GM23338 (cell line): ENCODE measurements around the gene PAX9. TPM values are rescaled to one million over a fixed set of nuclear protein-coding genes. Genes with fewer than 3 reads are reported as not detected.
A peak's percentile ranks its signal among the peaks of the same experiment; 100 is the strongest.

ENCODE experiments used
- ATAC-seq: fragments of 200-7000 bp; cut with Tn5 transposase; 3 replicates; pipeline ENCODE4 v1.9.1; 2020
- DNase-seq: peaks from one replicate; pipeline ENCODE4 v3.0.0-alpha.2; 2015; ENCODE audit warnings: low spot score
- H2AFZ ChIP-seq: fragments of 200-600 bp; sonication (generic); 2 replicates; pipeline ENCODE4 v1.8.0; 2016; ENCODE audit warnings: antibody characterized with exemption, mild to moderate bottlenecking, moderate library complexity
- H3F3A ChIP-seq: fragments of 200-600 bp; sonication (generic); replicated peaks from 2 replicates; pipeline ENCODE4 v1.8.0; 2017; ENCODE audit warnings: antibody characterized with exemption, mixed run types, low read depth
- H3K27ac ChIP-seq: fragments of 200-600 bp; sonication (generic); 2 replicates; pipeline ENCODE4 v1.6.1; 2016; ENCODE audit warnings: low read depth
- H3K27me3 ChIP-seq: fragments of 200-600 bp; sonication (generic); 2 replicates; pipeline ENCODE4 v1.8.0; 2016; ENCODE audit warnings: mild to moderate bottlenecking, mixed run types, moderate library complexity; ENCODE audit not compliant: insufficient read depth
- H3K36me3 ChIP-seq: fragments of 200-600 bp; sonication (generic); 2 replicates; pipeline ENCODE4 v1.8.0; 2016; ENCODE audit warnings: mild to moderate bottlenecking; ENCODE audit not compliant: insufficient read depth
- H3K4me1 ChIP-seq: fragments of 200-600 bp; sonication (generic); 2 replicates; pipeline ENCODE4 v1.8.0; 2016; ENCODE audit warnings: mild to moderate bottlenecking, moderate library complexity; ENCODE audit not compliant: insufficient read depth
- H3K4me2 ChIP-seq: fragments of 200-600 bp; sonication (generic); 2 replicates; pipeline ENCODE4 v1.7.1; 2017; ENCODE audit warnings: mixed run types
- H3K4me3 ChIP-seq: fragments of 200-600 bp; sonication (generic); 2 replicates; pipeline ENCODE4 v1.6.1; 2016; ENCODE audit warnings: mixed run types
- H3K79me2 ChIP-seq: fragments of 200-600 bp; sonication (generic); replicated peaks from 2 replicates; pipeline ENCODE4 v1.8.0; 2017; ENCODE audit warnings: mild to moderate bottlenecking; ENCODE audit not compliant: insufficient read depth
- H3K9me2 ChIP-seq: fragments of 200-600 bp; sonication (generic); 2 replicates; pipeline ENCODE4 v1.8.0; 2017; ENCODE audit not compliant: insufficient read depth
- H4K20me1 ChIP-seq: fragments of 200-600 bp; sonication (generic); replicated peaks from 2 replicates; pipeline ENCODE4 v1.8.0; 2017; ENCODE audit warnings: mild to moderate bottlenecking; ENCODE audit not compliant: insufficient read depth
- H3K27ac Mint-ChIP-seq: 2 replicates; pipeline ENCODE4 v1.8.0; 2020; ENCODE audit warnings: inconsistent platforms, mild to moderate bottlenecking, moderate library complexity, mixed read lengths
- H3K27me3 Mint-ChIP-seq: 3 replicates; pipeline ENCODE4 v1.8.0; 2022; ENCODE audit warnings: low read depth, mild to moderate bottlenecking, moderate library complexity, mixed read lengths, inconsistent platforms; ENCODE audit not compliant: insufficient read depth, poor library complexity
- H3K36me3 Mint-ChIP-seq: 3 replicates; pipeline ENCODE4 v1.8.0; 2021; ENCODE audit warnings: low read depth, mild to moderate bottlenecking, inconsistent platforms, moderate library complexity, mixed read lengths
- H3K4me1 Mint-ChIP-seq: 3 replicates; pipeline ENCODE4 v1.8.0; 2020; ENCODE audit warnings: mild to moderate bottlenecking, inconsistent platforms, mixed read lengths
- H3K4me3 Mint-ChIP-seq: 3 replicates; pipeline ENCODE4 v1.8.0; 2021; ENCODE audit warnings: moderate library complexity, mild to moderate bottlenecking, inconsistent platforms, mixed read lengths
- H3K9me3 Mint-ChIP-seq: 3 replicates; pipeline ENCODE4 v1.8.0; 2020; ENCODE audit warnings: moderate library complexity, mild to moderate bottlenecking, inconsistent platforms, mixed read lengths
- CREB1 ChIP-seq: fragments of 250-450 bp; sonication (Bioruptor Pico); IDR thresholded peaks from 2 replicates; pipeline ENCODE4 v1.5.0; 2020; ENCODE audit warnings: low read depth, mild to moderate bottlenecking, moderate library complexity
- EZH2phosphoT487 ChIP-seq: fragments of 200-600 bp; sonication (generic); IDR thresholded peaks from one replicate; pipeline ENCODE4 v1.8.1; 2018; ENCODE audit warnings: antibody characterized with exemption; ENCODE audit not compliant: unreplicated experiment
- JUNB ChIP-seq: IDR thresholded peaks from one replicate; pipeline ENCODE4 v1.6.1; 2016; ENCODE audit warnings: antibody characterized with exemption; ENCODE audit not compliant: unreplicated experiment
- NANOG ChIP-seq: IDR thresholded peaks from 2 replicates; pipeline ENCODE4 v1.6.1; 2016; ENCODE audit warnings: antibody characterized with exemption, borderline replicate concordance
- POLR2AphosphoS5 ChIP-seq: IDR thresholded peaks from 2 replicates; pipeline ENCODE4 v1.6.1; 2016; ENCODE audit warnings: antibody characterized with exemption, low read depth
- STAT1 ChIP-seq: IDR thresholded peaks from one replicate; pipeline ENCODE4 v1.6.1; 2016; ENCODE audit warnings: antibody characterized with exemption; ENCODE audit not compliant: unreplicated experiment
- ZNF114 ChIP-seq: fragments of 250-450 bp; sonication (Bioruptor Pico); IDR thresholded peaks from 2 replicates; pipeline ENCODE4 v1.5.0; 2020; ENCODE audit warnings: mild to moderate bottlenecking, moderate library complexity
- ZNF331 ChIP-seq: fragments of 250-450 bp; sonication (Bioruptor Pico); IDR thresholded peaks from 2 replicates; pipeline ENCODE4 v1.5.0; 2020; ENCODE audit warnings: low read depth, mild to moderate bottlenecking, moderate library complexity
- polyA plus RNA-seq: library from polyadenylated mRNA; unstranded; fragments of >200 nt; fragmentation: Nextera tagmentation; extraction: Ambion mirVana; gene quantifications from 2 replicates; pipeline ENCODE4 v1.2.1, GENCODE V29; 2016
- total RNA-seq: library from RNA; depleted of rRNA; stranded (reverse); fragments of >200 nt; shearing (Covaris generic); gene quantifications from 2 replicates; pipeline ENCODE4 v1.2.3, GENCODE V29; 2014
- TF ChIP-seq, protein P1 (sequence below), 2 experiments: fragments of 200-600 bp in 1 of 2; sonication (generic) in 1 of 2; conservative IDR thresholded peaks; 2 replicates each; pipeline versions ENCODE4 v1.5.1 to v1.6.1; 2016 to 2017; ENCODE audit warnings: antibody characterized with exemption in 2 of 2, low read depth in 2 of 2, mild to moderate bottlenecking in 2 of 2, moderate library complexity in 1 of 2
- TF ChIP-seq, protein P2 (sequence below): IDR thresholded peaks from one replicate; pipeline ENCODE4 v1.6.1; 2018; ENCODE audit warnings: antibody characterized with exemption; ENCODE audit not compliant: unreplicated experiment
- TF ChIP-seq, protein P3 (sequence below): fragments of 250-450 bp; sonication (Bioruptor Pico); IDR thresholded peaks from 2 replicates; pipeline ENCODE4 v1.5.0; 2020; ENCODE audit warnings: mild to moderate bottlenecking, moderate library complexity

Gene PAX9
- total and polyA plus RNA-seq, 2 experiments from 2014 or later: 0.74 TPM; not detected in 1

DNA sequence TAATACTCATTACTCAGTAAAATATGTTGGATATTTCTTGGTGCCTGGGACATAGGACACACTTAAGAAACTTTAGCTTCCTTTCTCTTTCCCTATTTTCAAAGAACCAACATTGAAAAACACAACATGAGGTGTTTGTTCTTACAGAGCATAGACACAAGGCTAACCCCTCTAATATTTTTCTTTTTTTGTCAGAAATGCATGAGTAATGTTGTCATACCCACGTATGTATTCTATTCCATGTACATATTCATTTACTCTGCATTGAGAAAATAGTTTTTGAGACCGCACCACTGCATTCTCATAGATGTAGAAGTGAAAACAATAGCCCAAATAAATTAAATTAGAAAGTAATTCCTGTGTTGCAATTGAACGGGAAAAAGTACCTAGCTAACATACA lies 13.0 kb downstream of the PAX9 start (continued):
- TF ChIP-seq, protein P1, sequence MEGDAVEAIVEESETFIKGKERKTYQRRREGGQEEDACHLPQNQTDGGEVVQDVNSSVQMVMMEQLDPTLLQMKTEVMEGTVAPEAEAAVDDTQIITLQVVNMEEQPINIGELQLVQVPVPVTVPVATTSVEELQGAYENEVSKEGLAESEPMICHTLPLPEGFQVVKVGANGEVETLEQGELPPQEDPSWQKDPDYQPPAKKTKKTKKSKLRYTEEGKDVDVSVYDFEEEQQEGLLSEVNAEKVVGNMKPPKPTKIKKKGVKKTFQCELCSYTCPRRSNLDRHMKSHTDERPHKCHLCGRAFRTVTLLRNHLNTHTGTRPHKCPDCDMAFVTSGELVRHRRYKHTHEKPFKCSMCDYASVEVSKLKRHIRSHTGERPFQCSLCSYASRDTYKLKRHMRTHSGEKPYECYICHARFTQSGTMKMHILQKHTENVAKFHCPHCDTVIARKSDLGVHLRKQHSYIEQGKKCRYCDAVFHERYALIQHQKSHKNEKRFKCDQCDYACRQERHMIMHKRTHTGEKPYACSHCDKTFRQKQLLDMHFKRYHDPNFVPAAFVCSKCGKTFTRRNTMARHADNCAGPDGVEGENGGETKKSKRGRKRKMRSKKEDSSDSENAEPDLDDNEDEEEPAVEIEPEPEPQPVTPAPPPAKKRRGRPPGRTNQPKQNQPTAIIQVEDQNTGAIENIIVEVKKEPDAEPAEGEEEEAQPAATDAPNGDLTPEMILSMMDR (conservative IDR thresholded peaks at IDR 0.05; ENCODE audit: low read depth in 2 of 2): no peak
- no peak for TF ChIP-seq JUNB
- TF ChIP-seq, protein P2, sequence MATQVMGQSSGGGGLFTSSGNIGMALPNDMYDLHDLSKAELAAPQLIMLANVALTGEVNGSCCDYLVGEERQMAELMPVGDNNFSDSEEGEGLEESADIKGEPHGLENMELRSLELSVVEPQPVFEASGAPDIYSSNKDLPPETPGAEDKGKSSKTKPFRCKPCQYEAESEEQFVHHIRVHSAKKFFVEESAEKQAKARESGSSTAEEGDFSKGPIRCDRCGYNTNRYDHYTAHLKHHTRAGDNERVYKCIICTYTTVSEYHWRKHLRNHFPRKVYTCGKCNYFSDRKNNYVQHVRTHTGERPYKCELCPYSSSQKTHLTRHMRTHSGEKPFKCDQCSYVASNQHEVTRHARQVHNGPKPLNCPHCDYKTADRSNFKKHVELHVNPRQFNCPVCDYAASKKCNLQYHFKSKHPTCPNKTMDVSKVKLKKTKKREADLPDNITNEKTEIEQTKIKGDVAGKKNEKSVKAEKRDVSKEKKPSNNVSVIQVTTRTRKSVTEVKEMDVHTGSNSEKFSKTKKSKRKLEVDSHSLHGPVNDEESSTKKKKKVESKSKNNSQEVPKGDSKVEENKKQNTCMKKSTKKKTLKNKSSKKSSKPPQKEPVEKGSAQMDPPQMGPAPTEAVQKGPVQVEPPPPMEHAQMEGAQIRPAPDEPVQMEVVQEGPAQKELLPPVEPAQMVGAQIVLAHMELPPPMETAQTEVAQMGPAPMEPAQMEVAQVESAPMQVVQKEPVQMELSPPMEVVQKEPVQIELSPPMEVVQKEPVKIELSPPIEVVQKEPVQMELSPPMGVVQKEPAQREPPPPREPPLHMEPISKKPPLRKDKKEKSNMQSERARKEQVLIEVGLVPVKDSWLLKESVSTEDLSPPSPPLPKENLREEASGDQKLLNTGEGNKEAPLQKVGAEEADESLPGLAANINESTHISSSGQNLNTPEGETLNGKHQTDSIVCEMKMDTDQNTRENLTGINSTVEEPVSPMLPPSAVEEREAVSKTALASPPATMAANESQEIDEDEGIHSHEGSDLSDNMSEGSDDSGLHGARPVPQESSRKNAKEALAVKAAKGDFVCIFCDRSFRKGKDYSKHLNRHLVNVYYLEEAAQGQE: no peak
- no peak for TF ChIP-seq EZH2phosphoT487
- TF ChIP-seq ZNF114: no peak
- TF ChIP-seq CREB1 (CRISPR knock-in tag): no peak
- TF ChIP-seq ZNF331 (CRISPR knock-in tag): no peak

DNA sequence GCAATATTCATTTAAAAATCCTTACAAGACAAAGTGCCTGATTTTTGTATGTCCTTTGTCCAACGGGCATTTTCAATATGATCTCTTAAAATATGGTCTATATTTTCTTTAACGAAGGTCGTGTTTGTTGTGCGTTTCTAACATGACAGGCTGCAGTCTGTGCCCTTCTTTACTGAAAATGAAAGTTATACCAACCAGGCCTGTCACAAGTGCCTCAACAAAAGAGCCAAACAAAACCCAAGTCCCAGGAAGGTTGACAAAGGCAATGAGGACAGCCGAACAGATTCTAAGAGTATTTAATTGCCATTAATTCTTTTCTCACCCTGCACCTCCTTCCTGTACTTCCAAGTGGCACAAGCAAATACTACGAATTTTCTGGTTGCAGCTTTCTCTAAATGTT lies 13.9 kb downstream of the PAX9 start:
- no peaks in the 10 kb centered on the region for H3F3A ChIP-seq
- no peaks in the 10 kb centered on the region for H3K9me2 ChIP-seq
- H3K4me1 Mint-ChIP-seq: peaks cover 30% of the 10 kb centered on the region
- ATAC-seq: no peak; the same call in 2 of the 3 replicates
- peaks cover 14% of the 10 kb centered on the region for H3K27me3 ChIP-seq
- no peak for DNase-seq
- H3K27ac ChIP-seq: no peak overlapping the region
- 0 out of 2 replicates have a peak overlapping the region, but pooled peaks have one; percentile 14 for H3K4me3 ChIP-seq
- H3K4me2 ChIP-seq: peak overlapping the region; percentile 53
- no peaks in the 10 kb centered on the region for H3K36me3 ChIP-seq
- H3K4me3 Mint-ChIP-seq: no peak overlapping the region
- H3K36me3 Mint-ChIP-seq: no peaks in the 10 kb centered on the region
- H3K9me3 Mint-ChIP-seq: no peaks in the 10 kb centered on the region
- no peak overlapping the region for H3K27ac Mint-ChIP-seq
- H2AFZ ChIP-seq: no peak overlapping the region
- no peaks in the 10 kb centered on the region for H3K79me2 ChIP-seq
- peaks cover 6% of the 10 kb centered on the region for H3K27me3 Mint-ChIP-seq
- H3K4me1 ChIP-seq: peaks cover 30% of the 10 kb centered on the region
- no peaks in the 10 kb centered on the region for H4K20me1 ChIP-seq
- TF ChIP-seq POLR2AphosphoS5 (no peak), NANOG (no peak), ZNF114 (no peak), STAT1 (no peak)
- TF ChIP-seq, protein P2: no peak
- TF ChIP-seq, protein P3, sequence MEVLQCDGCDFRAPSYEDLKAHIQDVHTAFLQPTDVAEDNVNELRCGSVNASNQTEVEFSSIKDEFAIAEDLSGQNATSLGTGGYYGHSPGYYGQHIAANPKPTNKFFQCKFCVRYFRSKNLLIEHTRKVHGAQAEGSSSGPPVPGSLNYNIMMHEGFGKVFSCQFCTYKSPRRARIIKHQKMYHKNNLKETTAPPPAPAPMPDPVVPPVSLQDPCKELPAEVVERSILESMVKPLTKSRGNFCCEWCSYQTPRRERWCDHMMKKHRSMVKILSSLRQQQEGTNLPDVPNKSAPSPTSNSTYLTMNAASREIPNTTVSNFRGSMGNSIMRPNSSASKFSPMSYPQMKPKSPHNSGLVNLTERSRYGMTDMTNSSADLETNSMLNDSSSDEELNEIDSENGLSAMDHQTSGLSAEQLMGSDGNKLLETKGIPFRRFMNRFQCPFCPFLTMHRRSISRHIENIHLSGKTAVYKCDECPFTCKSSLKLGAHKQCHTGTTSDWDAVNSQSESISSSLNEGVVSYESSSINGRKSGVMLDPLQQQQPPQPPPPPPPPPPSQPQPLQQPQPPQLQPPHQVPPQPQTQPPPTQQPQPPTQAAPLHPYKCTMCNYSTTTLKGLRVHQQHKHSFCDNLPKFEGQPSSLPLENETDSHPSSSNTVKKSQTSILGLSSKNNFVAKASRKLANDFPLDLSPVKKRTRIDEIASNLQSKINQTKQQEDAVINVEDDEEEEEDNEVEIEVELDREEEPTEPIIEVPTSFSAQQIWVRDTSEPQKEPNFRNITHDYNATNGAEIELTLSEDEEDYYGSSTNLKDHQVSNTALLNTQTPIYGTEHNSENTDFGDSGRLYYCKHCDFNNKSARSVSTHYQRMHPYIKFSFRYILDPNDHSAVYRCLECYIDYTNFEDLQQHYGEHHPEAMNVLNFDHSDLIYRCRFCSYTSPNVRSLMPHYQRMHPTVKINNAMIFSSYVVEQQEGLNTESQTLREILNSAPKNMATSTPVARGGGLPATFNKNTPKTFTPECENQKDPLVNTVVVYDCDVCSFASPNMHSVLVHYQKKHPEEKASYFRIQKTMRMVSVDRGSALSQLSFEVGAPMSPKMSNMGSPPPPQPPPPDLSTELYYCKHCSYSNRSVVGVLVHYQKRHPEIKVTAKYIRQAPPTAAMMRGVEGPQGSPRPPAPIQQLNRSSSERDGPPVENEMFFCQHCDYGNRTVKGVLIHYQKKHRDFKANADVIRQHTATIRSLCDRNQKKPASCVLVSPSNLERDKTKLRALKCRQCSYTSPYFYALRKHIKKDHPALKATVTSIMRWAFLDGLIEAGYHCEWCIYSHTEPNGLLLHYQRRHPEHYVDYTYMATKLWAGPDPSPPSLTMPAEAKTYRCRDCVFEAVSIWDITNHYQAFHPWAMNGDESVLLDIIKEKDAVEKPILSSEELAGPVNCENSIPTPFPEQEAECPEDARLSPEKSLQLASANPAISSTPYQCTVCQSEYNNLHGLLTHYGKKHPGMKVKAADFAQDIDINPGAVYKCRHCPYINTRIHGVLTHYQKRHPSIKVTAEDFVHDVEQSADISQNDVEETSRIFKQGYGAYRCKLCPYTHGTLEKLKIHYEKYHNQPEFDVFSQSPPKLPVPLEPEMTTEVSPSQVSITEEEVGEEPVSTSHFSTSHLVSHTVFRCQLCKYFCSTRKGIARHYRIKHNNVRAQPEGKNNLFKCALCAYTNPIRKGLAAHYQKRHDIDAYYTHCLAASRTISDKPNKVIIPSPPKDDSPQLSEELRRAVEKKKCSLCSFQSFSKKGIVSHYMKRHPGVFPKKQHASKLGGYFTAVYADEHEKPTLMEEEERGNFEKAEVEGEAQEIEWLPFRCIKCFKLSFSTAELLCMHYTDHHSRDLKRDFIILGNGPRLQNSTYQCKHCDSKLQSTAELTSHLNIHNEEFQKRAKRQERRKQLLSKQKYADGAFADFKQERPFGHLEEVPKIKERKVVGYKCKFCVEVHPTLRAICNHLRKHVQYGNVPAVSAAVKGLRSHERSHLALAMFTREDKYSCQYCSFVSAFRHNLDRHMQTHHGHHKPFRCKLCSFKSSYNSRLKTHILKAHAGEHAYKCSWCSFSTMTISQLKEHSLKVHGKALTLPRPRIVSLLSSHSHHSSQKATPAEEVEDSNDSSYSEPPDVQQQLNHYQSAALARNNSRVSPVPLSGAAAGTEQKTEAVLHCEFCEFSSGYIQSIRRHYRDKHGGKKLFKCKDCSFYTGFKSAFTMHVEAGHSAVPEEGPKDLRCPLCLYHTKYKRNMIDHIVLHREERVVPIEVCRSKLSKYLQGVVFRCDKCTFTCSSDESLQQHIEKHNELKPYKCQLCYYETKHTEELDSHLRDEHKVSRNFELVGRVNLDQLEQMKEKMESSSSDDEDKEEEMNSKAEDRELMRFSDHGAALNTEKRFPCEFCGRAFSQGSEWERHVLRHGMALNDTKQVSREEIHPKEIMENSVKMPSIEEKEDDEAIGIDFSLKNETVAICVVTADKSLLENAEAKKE: no peak
